Astrocyte of the spinal cord (primary cell): ENCODE measurements around the gene KAT2A.

Experiments
- DNase-seq: peaks from one replicate; pipeline ENCODE4 v3.0.0; 2011; ENCODE audit warnings: low read depth, low spot score
- H3K4me3 ChIP-seq: 2 replicates; pipeline ENCODE4 v1.5.1; 2011; ENCODE audit warnings: low read depth, mild to moderate bottlenecking, low read length, moderate library complexity
- in situ Hi-C: cut with HindIII; loops from 2 replicates; pipeline ENCODE4 v1.10.0; 2017; ENCODE audit warnings: low sequenced_read_pairs
- TF ChIP-seq, protein P1 (sequence below): IDR thresholded peaks from 2 replicates; pipeline ENCODE4 v1.5.1; 2012; ENCODE audit warnings: low read depth, mild to moderate bottlenecking, low read length, inconsistent platforms

KAT2A gene

DNA sequence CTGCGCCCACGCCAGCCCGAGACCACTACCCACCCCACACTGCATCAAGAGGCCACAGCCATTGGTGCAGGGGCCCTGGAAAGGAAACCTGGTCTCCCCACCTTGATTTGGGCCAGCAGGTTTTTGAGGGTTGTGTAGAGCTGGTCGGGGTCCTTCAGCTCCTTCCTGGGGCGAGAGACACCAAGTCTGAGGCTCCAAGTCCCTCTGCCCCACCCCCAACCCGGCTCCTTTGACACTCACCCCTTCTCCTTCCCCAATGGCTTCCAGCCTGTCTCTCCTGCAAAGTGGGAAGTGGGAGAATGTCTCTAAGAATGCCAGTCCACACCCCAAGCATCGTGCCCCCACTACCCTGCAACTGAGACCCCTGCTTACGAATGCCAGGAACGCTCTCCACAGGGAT, 7.0 kb downstream of the KAT2A start:
- in situ Hi-C loops: no loop called here
- no peak overlapping the region for H3K4me3 ChIP-seq
- TF ChIP-seq, protein P1, sequence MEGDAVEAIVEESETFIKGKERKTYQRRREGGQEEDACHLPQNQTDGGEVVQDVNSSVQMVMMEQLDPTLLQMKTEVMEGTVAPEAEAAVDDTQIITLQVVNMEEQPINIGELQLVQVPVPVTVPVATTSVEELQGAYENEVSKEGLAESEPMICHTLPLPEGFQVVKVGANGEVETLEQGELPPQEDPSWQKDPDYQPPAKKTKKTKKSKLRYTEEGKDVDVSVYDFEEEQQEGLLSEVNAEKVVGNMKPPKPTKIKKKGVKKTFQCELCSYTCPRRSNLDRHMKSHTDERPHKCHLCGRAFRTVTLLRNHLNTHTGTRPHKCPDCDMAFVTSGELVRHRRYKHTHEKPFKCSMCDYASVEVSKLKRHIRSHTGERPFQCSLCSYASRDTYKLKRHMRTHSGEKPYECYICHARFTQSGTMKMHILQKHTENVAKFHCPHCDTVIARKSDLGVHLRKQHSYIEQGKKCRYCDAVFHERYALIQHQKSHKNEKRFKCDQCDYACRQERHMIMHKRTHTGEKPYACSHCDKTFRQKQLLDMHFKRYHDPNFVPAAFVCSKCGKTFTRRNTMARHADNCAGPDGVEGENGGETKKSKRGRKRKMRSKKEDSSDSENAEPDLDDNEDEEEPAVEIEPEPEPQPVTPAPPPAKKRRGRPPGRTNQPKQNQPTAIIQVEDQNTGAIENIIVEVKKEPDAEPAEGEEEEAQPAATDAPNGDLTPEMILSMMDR: no peak
- no peak for DNase-seq

DNA sequence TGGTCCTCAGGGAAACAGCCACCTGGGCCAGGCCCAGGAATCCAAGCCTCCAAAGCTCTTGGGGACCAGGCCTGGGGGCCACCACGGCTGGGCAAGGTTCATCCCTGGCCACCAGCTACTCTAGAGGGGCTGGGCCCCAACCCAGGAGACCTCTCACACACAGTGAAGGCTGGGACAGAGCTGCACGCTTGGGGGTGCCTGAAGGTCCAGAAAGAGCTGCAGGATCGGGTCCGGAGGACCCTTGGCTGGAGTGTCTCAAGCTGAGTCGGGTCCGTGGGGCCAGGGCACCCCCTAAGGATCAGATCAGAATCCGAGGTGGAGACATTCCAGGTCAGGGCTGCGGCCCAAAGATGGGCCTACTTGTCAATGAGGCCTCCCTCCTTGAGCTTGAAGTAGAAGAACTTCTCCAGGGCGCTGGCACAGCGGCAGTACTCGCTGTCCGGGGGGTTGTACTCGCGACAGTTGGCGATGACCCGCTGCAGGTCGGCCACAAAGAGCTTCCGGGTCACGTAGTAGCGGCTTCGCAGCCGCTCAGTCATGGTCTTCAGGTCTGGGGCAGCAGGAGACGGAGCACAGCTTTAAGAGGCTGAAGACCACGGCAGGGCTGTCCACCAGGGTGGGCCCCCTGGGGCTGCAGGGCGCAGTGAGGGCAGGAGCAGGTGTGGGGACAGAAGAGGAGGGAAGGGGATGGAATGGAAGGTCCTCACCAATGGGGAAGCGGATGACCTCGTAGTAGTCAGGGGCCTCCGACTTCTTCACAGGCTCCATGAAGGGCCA, 7.7 kb downstream of the KAT2A start:
- H3K4me3 ChIP-seq: no peak overlapping the region
- TF ChIP-seq, protein P1: no peak
- in situ Hi-C loops: no loop called here
- DNase-seq: no peak

DNA sequence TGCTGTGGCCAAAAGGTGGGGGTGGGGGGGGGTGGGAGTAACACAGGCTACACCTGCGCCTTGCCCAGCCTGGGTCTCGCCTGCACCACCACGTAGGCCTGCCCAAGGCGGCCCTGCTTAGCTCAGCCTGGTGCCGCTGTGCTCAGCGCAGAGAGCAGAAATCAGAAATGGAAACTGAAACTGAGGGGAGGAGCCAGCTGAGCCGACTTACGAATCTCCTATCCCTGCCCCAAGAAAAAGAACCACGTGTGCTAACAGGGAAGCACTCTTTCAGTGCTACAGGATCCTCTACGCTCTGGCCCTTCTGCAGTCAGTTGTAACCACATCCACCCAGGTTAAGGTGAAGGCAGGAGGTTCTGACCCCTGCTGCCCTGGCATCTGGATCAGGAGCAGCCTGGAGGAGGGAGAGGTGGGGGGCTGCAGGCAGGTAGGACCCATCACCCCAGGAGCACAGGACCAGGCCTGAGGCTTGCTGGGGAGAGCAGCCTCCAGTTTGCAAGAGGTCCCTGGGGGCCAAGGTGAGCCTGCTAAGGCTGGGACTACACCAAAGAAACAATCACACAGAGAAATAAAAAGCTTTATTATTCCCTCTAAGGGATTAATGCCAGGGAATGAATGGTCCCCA, 8.5 kb downstream of the KAT2A start, which contains the start of gene DHX58:
TSS of gene DHX58 (minus strand) at position 163 of the 625 bp plus-strand sequence. CDS start 822 bp downstream, outside the sequence.
- no peak within 1 kb of the TSS for H3K4me3 ChIP-seq
- TF ChIP-seq, protein P1: no peak
- peak; percentile 64 for DNase-seq
- in situ Hi-C loops: no loop called here

DNA sequence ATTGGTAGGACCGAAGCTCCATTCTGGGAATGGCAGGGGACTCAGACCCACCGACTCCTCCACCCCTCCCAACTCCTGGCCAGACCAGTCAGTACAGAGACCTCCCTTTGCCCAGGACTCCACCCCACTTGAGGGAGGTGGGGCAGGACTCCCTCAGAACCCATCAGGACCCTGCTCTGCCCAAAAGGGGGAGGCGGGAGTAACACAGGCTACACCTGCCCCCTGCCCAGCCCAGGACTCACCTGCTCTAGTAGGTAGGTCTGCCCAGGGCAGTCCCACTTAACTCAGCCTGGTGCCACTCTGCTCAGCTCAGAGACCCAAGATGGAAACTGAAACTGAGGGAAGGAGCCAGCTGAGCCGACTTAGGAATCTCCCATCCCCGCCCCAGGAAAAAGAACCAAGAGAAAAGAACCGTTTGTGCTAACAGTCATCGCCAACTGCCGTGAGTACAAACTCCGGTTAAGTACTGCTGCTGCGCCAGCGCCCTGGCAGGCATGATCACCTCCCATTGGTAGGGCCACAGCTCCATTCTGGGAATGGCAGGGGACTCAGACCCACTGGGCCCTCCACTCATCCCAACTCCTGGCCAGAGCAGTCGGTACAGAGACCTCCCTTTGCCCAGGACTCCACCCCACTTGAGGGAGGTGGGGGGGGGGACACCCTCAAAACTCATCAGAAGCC, 9.2 kb downstream of the KAT2A start:
- TF ChIP-seq, protein P1: no peak
- no peak for DNase-seq
- H3K4me3 ChIP-seq: no peak overlapping the region
- in situ Hi-C loops: no loop called here

DNA sequence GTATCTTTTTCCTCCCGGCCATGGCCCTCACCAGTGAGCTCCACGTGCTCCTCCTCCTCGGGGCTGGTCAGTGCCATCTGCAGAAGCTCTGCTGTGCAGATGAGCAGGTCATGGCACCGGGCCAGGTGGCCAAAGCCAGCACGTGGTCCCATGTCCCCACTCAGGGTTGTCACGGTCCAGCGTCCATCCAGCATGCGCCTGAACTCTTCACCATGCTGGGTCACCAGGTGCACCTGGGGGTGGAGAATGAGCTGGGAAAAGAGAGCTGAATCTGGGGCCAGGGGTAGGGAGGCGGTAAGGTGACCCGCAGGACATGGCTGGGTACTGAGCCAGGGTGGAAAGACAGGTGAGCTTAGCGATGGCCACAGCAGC, 9.9 kb downstream of the KAT2A start:
- in situ Hi-C loops: no loop called here

More for the DNA sequence above, 9.9 kb downstream of the KAT2A start:
- no peak for DNase-seq
- H3K4me3 ChIP-seq: no peak overlapping the region
- TF ChIP-seq, protein P1: no peak
